ENCODE data around the gene COP1.

DNA sequence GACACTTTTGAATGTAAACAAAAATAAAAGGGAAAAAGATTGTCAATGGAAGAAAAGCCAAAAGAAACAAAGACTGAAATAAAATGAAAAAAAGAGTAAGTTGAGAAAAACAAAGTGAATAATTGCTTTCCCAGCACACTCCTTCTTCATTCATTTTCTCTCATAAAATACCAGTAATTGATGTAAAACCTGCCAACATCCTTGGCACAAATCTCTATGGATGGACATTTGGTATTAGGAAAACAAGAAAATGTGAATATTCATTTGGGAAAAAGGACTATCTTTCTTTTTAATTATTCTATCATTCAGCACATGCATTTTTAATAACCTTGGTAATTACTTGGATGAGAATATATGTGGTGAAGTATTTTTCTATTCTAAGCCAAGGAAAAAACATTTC is 259.3 kb downstream of the COP1 start:
- TF ChIP-seq CTCF (IDR thresholded peaks at IDR 0.05): no peak
- no peak for TF ChIP-seq ZSCAN20 (CRISPR knock-in tag; IDR thresholded peaks at IDR 0.05)

All from A549 (cell line).